Astrocyte (in vitro differentiated cells and primary cell): Measurements from ENCODE around the gene NUP133.

Source experiments
- EZH2 ChIP-seq: IDR thresholded peaks from 2 replicates; pipeline ENCODE4 v1.6.1; 2012; ENCODE audit warnings: mild to moderate bottlenecking, low read length, inconsistent platforms; ENCODE audit not compliant: insufficient read depth
- TF ChIP-seq, protein P1 (sequence below): IDR thresholded peaks from 2 replicates; pipeline ENCODE4 v1.5.1; 2011; ENCODE audit warnings: low read depth, mild to moderate bottlenecking, inconsistent platforms, low read length, moderate library complexity; ENCODE audit not compliant: insufficient read depth

DNA sequence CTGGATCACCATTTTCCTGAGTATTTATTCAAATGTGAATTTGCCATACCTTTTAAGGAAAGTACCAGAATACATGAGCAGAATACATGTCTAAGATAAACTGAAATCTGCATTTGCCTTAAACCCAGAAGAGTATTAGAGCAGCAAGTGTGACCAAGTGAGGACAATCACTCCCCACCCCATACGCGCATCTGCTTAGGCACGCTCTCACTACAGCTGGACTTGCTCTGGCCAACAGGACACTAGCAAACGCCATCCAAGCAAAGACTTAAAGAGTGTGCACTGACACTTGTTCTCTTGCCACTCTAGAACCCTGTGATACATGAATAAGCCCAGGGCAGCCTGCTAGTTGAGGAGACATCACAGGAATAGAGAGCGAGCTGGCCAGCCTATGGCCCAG is 25.6 kb downstream of the NUP133 start:
- TF ChIP-seq, protein P1, sequence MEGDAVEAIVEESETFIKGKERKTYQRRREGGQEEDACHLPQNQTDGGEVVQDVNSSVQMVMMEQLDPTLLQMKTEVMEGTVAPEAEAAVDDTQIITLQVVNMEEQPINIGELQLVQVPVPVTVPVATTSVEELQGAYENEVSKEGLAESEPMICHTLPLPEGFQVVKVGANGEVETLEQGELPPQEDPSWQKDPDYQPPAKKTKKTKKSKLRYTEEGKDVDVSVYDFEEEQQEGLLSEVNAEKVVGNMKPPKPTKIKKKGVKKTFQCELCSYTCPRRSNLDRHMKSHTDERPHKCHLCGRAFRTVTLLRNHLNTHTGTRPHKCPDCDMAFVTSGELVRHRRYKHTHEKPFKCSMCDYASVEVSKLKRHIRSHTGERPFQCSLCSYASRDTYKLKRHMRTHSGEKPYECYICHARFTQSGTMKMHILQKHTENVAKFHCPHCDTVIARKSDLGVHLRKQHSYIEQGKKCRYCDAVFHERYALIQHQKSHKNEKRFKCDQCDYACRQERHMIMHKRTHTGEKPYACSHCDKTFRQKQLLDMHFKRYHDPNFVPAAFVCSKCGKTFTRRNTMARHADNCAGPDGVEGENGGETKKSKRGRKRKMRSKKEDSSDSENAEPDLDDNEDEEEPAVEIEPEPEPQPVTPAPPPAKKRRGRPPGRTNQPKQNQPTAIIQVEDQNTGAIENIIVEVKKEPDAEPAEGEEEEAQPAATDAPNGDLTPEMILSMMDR, result no peak
- no peak for TF ChIP-seq EZH2
